ENCODE data around the gene CACNB1. TPM values are rescaled to one million over a fixed set of nuclear protein-coding genes. Genes with fewer than 3 reads are reported as not detected.

Gene CACNB1
- total and polyA plus RNA-seq, 2 of the 13 experiments (the other 11 are each of a cell fraction or from before 2014, with no cell fraction given) = 0.75 to 1.5 TPM

GRCh38 chr17:39235555-39236449 is 38.3 kb upstream of the CACNB1 start:
- peak; percentile 55 for ATAC-seq
- ChIA-PET CTCF (ENCODE audit: low intra/inter-chr PET ratio, low total read pairs) (interaction anchor here (1.4 to 1.5 kb wide), 3 partner anchors 9 to 41 kb away, joined by 3 to 7 read pairs (median 4); no protein-coding TSS in a partner anchor), POLR2A (interaction anchor here (1.9 kb wide), 1 partner anchor 36 kb away, joined by 7 read pairs; the partner anchor contains the start of gene RPL19)
- Histone ChIP-seq H4K20me1 (ENCODE audit: insufficient read depth, low read length) (no peaks in the 10 kb centered on the region), H2AFZ (ENCODE audit: low read length) (no peak overlapping the region), H3K36me3 (replicated peaks in 1 of 2; ENCODE audit: control insufficient read depth in 1 of 2, insufficient read depth in 2 of 2, low read length in 2 of 2) (no peaks in the 10 kb centered on the region), H3K27me3 (ENCODE audit: control insufficient read depth in 1 of 2, insufficient read depth in 2 of 2, low read length in 2 of 2) (peaks cover 2 to 24% of the 10 kb centered on the region in 2 experiments; a peak in 4 of 5 replicates), H3K9ac (ENCODE audit: insufficient read depth, low read depth, low read length) (no peak overlapping the region), H3K27ac (ENCODE audit: extremely low read length, insufficient read depth, low read length) (no peak overlapping the region), H3K4me1 (ENCODE audit: insufficient read depth, low read length) (peaks cover 14% of the 10 kb centered on the region; the same call in 1 of the 2 replicates), H3K4me2 (ENCODE audit: low read depth, low read length) (no peak overlapping the region), H3K4me3 (replicated peaks in 1 of 3; ENCODE audit: insufficient read depth in 1 of 3, low read depth in 2 of 3, low read length in 3 of 3) (no peak overlapping the region), H3K9me3 (ENCODE audit: low read length) (no peaks in the 10 kb centered on the region), H3K79me2 (ENCODE audit: insufficient read depth, low read length) (no peaks in the 10 kb centered on the region)
- 23% methylated on average over 15 of the region's 18 CpGs for WGBS (ENCODE audit: low lambda C conversion rate)
- no TSS peak for BruUV-seq (replicated peaks)
- DNase-seq (ENCODE audit: low spot score) = peak; percentile 60
- intact Hi-C loops (cut with micrococcal nuclease; ENCODE audit: unreplicated experiment) (loop anchor here (10.0 kb wide), 1 partner anchor 251 kb away; no protein-coding TSS in a partner anchor), in situ Hi-C loops (cut with HindIII; ENCODE audit: extremely low pct_ligation_motif_present, low pct_unique_long_range_greater_than_20kb) (no loop called here)
- peak; percentile 75 for FAIRE-seq
- TF ChIP-seq ZBTB7B (CRISPR knock-in tag; IDR thresholded peaks at IDR 0.05) = no peak
- TF ChIP-seq LCORL (IDR thresholded peaks at IDR 0.05) = no peak
- TF ChIP-seq LCORL (CRISPR knock-in tag; IDR thresholded peaks at IDR 0.05) = no peak
- peak; percentile 25; the same call in 1 of the 2 replicates for TF ChIP-seq STAG1 (CRISPR knock-in tag; IDR thresholded peaks at IDR 0.05)
- peak; percentile 71; the same call in 1 of the 2 replicates for TF ChIP-seq ADNP (CRISPR knock-in tag; IDR thresholded peaks at IDR 0.05)
- TF ChIP-seq PCBP1 (IDR thresholded peaks at IDR 0.05; ENCODE audit: borderline replicate concordance, low read depth, low read length) = no peak
- no peak for TF ChIP-seq FOXA3 (CRISPR knock-in tag; IDR thresholded peaks at IDR 0.05)
- TF ChIP-seq TEF (CRISPR knock-in tag; IDR thresholded peaks at IDR 0.05) = no peak
- no peak for TF ChIP-seq CEBPG (CRISPR knock-in tag; IDR thresholded peaks at IDR 0.05)
- no peak for TF ChIP-seq TOE1 (CRISPR knock-in tag; IDR thresholded peaks at IDR 0.05)
- peak; percentile 96 for TF ChIP-seq XRCC5 (optimal IDR thresholded peaks at IDR 0.05; ENCODE audit: low read length)
- peak; percentile 59; the same call in 1 of the 2 replicates for TF ChIP-seq ZNF574 (CRISPR knock-in tag; IDR thresholded peaks at IDR 0.05)
- no peak for TF ChIP-seq RFXAP (CRISPR knock-in tag; IDR thresholded peaks at IDR 0.05; ENCODE audit: borderline replicate concordance)
- no peak for TF ChIP-seq E2F2 (CRISPR knock-in tag; IDR thresholded peaks at IDR 0.05; ENCODE audit: borderline replicate concordance)
- TF ChIP-seq ZSCAN9 (CRISPR knock-in tag; IDR thresholded peaks at IDR 0.05; ENCODE audit: borderline replicate concordance) = no peak
- TF ChIP-seq ATF1 (CRISPR knock-in tag; IDR thresholded peaks at IDR 0.05) = no peak
- 0 out of 2 replicates have a peak, but pooled peaks have one; percentile 22 for TF ChIP-seq HIC2 (CRISPR knock-in tag; IDR thresholded peaks at IDR 0.05; ENCODE audit: low read depth)
- no peak for TF ChIP-seq REPIN1 (CRISPR knock-in tag; IDR thresholded peaks at IDR 0.05; ENCODE audit: borderline replicate concordance, low read depth)
- no peak for TF ChIP-seq DNMT3B (CRISPR knock-in tag; conservative IDR thresholded peaks at IDR 0.05)
